HG03439 (cell line): ENCODE measurements around the gene INO80B.
"Not testable (repeated sequence)": the region's sequence is repeated elsewhere in the genome, so short reads cannot be mapped to it uniquely, and the experiment has no call there.

Experiments used
- ATAC-seq: cut with Tn5 transposase; IDR thresholded peaks from one replicate; pipeline ENCODE4 v1.9.1; 2021; ENCODE audit warnings: mild to moderate bottlenecking, moderate library complexity; ENCODE audit not compliant: unreplicated experiment

Gene INO80B

GRCh38 chr2:74447230-74447999, 7.5 kb upstream of the INO80B start:
- ATAC-seq = no peak

- ATAC-seq = no peak
Observed at GRCh38 chr2:74448771-74449170, 6.1 kb upstream of the INO80B start.

GRCh38 chr2:74450570-74451190, 4.2 kb upstream of the INO80B start:
- ATAC-seq = no peak

- no peak for ATAC-seq
Observed at GRCh38 chr2:74457129-74457548, 2.3 kb downstream of the INO80B start.

- ATAC-seq = peak; percentile 29
Observed at GRCh38 chr2:74457549-74458131, 2.8 kb downstream of the INO80B start.

GRCh38 chr2:74458132-74458937, 3.4 kb downstream of the INO80B start, which contains the start of gene WBP1:
Gene WBP1, plus strand, starts transcription at chr2:74458438. Its CDS starts 165 bp downstream, at chr2:74458603.
- peak; percentile 85 for ATAC-seq

GRCh38 chr2:74458938-74459363, 4.1 kb downstream of the INO80B start:
- no peak for ATAC-seq

- not testable (repeated sequence) for ATAC-seq
Observed at GRCh38 chr2:74459503-74460118, 4.7 kb downstream of the INO80B start.

GRCh38 chr2:74460187-74460586, 5.3 kb downstream of the INO80B start:
- ATAC-seq = not testable (repeated sequence)

GRCh38 chr2:74461187-74462053, 6.5 kb downstream of the INO80B start:
- no peak for ATAC-seq

- no peak for ATAC-seq
Observed at GRCh38 chr2:74462054-74462785, 7.3 kb downstream of the INO80B start.

- no peak for ATAC-seq
Observed at GRCh38 chr2:74462786-74463105, 7.9 kb downstream of the INO80B start.

- ATAC-seq = no peak
Observed at GRCh38 chr2:74464406-74464805, 9.5 kb downstream of the INO80B start.

GRCh38 chr2:74470742-74471141, 15.9 kb downstream of the INO80B start:
- ATAC-seq = not testable (repeated sequence)

- ATAC-seq = no peak
Observed at GRCh38 chr2:74471332-74472065, 16.6 kb downstream of the INO80B start.

- peak; percentile 89 for ATAC-seq
Observed at GRCh38 chr2:74472086-74472944, 17.4 kb downstream of the INO80B start, which contains the start of gene MRPL53. Gene MRPL53, minus strand, starts transcription at chr2:74472680. Its CDS starts 20 bp downstream, at chr2:74472660.

- peak; percentile 2 for ATAC-seq
Observed at GRCh38 chr2:74472945-74473258, 18.0 kb downstream of the INO80B start.

GRCh38 chr2:74474481-74474880, 19.6 kb downstream of the INO80B start:
- ATAC-seq = no peak
